ENCODE data around the gene PIK3C2A. TPM values are rescaled to one million over a fixed set of nuclear protein-coding genes. Genes with fewer than 3 reads are reported as not detected.

PIK3C2A gene
- polyA plus RNA-seq, 1 of the 3 experiments (the other 2 are of a cell fraction), result 9.3 TPM

DNA sequence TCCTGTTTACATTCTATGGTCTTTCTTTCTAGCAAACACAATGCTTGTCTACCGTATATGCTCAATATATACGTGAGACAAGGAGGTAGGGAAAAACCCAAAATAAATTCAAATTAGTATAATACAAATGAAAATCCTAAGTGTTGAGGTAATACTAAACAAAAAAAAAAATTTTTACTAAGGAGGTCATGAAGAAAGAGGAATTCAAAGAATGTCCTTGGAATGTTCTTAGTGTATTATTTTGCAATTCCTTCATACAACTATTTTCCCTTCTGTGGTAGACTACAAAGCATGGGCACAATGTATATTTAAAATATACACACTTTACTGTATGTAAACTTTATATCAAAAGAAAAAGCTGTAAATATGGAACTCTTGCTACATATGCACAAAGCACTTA, 36.4 kb downstream of the PIK3C2A start:
- peak; percentile 70; the same call in 1 of the 2 replicates for TF ChIP-seq TEAD4 (IDR thresholded peaks at IDR 0.05; ENCODE audit: borderline replicate concordance, insufficient read depth)
- TF ChIP-seq RAD21 (IDR thresholded peaks at IDR 0.05; ENCODE audit: low read length), result no peak
- ChIA-PET POLR2A (no interaction called here), CTCF (no interaction called here)
- H3F3A ChIP-seq (replicated peaks; ENCODE audit: insufficient read depth), result peaks cover 3% of the 10 kb centered on the region
- H2AFZ ChIP-seq (ENCODE audit: low read depth), result no peak overlapping the region
- no peaks in the 10 kb centered on the region for H3K9me2 ChIP-seq
- H3K4me1 ChIP-seq (ENCODE audit: control insufficient read depth in 1 of 2, insufficient read depth in 2 of 2, low read depth in 1 of 2, low read length in 1 of 2), result no peaks in the 10 kb centered on the region; a peak in 1 of 4 replicates
- peaks cover 15 to 20% of the 10 kb centered on the region in 2 experiments for H3K36me3 ChIP-seq (replicated peaks in 1 of 2; ENCODE audit: control insufficient read depth in 1 of 2, insufficient read depth in 2 of 2, low read length in 1 of 2)
- no peak overlapping the region for H3K4me2 ChIP-seq
- WGBS (ENCODE audit: low lambda C conversion rate), result 91% methylated on average over 2 of the region's 2 CpGs
- no peaks in the 10 kb centered on the region for H4K20me1 ChIP-seq (ENCODE audit: insufficient read depth)
- no peak overlapping the region for H3K4me3 ChIP-seq (ENCODE audit: low read depth in 2 of 2, low read length in 1 of 2)
- no peaks in the 10 kb centered on the region for H3K9me3 ChIP-seq
- H3K27ac ChIP-seq (ENCODE audit: low read depth in 2 of 2, low read length in 1 of 2), result no peak overlapping the region
- H3K9ac ChIP-seq, result no peak overlapping the region
- DNase-seq, result no peak
- no peaks in the 10 kb centered on the region for H3K27me3 ChIP-seq (ENCODE audit: insufficient read depth)
- peaks cover 88% of the 10 kb centered on the region for H3K79me2 ChIP-seq (ENCODE audit: insufficient read depth)

DNA sequence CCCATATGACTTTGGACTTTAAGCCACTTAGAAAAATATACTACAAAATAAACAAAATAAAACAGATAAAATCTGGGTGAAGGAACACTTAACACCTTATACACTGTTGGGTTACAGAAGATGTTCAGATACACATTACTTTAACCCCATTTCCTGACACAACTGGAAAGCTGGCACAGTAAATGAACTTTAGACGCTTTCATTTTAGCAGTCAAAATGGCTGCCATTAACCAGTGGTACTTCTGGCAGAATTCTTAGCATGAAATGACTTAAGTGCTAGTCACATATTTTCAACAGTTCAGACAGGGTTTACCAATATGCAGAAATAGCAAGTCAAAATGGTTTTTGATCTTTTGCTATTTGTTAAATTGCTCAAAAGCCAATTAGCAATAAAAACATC, 37.9 kb downstream of the PIK3C2A start:
- Histone ChIP-seq H3K4me1 (ENCODE audit: control insufficient read depth in 1 of 2, insufficient read depth in 2 of 2, low read depth in 1 of 2, low read length in 1 of 2) (no peaks in the 10 kb centered on the region; a peak in 1 of 4 replicates), H4K20me1 (ENCODE audit: insufficient read depth) (no peaks in the 10 kb centered on the region), H3K9me2 (no peaks in the 10 kb centered on the region), H3K4me3 (ENCODE audit: low read depth in 2 of 2, low read length in 1 of 2) (no peak overlapping the region), H3F3A (replicated peaks; ENCODE audit: insufficient read depth) (peaks cover 3% of the 10 kb centered on the region), H3K27ac (ENCODE audit: low read depth in 2 of 2, low read length in 1 of 2) (no peak overlapping the region), H3K36me3 (replicated peaks in 1 of 2; ENCODE audit: control insufficient read depth in 1 of 2, insufficient read depth in 2 of 2, low read length in 1 of 2) (peaks cover 15 to 20% of the 10 kb centered on the region in 2 experiments), H3K4me2 (no peak overlapping the region), H3K9ac (no peak overlapping the region), H2AFZ (ENCODE audit: low read depth) (no peak overlapping the region), H3K79me2 (ENCODE audit: insufficient read depth) (peaks cover 78% of the 10 kb centered on the region), H3K9me3 (no peaks in the 10 kb centered on the region), H3K27me3 (ENCODE audit: insufficient read depth) (no peaks in the 10 kb centered on the region)
- WGBS (ENCODE audit: low lambda C conversion rate), result 87% methylated on average over 1 of the region's 1 CpG
- ChIA-PET CTCF (interaction anchor here (0.7 to 1.3 kb wide), 2 partner anchors 17 to 64 kb away, joined by 3 read pairs; no protein-coding TSS in a partner anchor), POLR2A (no interaction called here)
- TF ChIP-seq RFX5 (IDR thresholded peaks at IDR 0.05; ENCODE audit: low read length), result no peak
- TF ChIP-seq, protein P1, sequence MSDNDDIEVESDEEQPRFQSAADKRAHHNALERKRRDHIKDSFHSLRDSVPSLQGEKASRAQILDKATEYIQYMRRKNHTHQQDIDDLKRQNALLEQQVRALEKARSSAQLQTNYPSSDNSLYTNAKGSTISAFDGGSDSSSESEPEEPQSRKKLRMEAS (IDR thresholded peaks at IDR 0.05; ENCODE audit: low read depth), result no peak
- TF ChIP-seq, protein P2, sequence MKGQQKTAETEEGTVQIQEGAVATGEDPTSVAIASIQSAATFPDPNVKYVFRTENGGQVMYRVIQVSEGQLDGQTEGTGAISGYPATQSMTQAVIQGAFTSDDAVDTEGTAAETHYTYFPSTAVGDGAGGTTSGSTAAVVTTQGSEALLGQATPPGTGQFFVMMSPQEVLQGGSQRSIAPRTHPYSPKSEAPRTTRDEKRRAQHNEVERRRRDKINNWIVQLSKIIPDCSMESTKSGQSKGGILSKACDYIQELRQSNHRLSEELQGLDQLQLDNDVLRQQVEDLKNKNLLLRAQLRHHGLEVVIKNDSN (IDR thresholded peaks at IDR 0.05; ENCODE audit: borderline replicate concordance, low read depth), result no peak
- no peak for TF ChIP-seq TEAD4 (IDR thresholded peaks at IDR 0.05; ENCODE audit: borderline replicate concordance, insufficient read depth)
- TF ChIP-seq JUND (IDR thresholded peaks at IDR 0.05), result no peak
- TF ChIP-seq TAF1 (IDR thresholded peaks at IDR 0.05; ENCODE audit: borderline replicate concordance, low read depth, low read length), result no peak
- TF ChIP-seq RCOR1 (IDR thresholded peaks at IDR 0.05; ENCODE audit: low read length), result no peak
- TF ChIP-seq, protein P3, sequence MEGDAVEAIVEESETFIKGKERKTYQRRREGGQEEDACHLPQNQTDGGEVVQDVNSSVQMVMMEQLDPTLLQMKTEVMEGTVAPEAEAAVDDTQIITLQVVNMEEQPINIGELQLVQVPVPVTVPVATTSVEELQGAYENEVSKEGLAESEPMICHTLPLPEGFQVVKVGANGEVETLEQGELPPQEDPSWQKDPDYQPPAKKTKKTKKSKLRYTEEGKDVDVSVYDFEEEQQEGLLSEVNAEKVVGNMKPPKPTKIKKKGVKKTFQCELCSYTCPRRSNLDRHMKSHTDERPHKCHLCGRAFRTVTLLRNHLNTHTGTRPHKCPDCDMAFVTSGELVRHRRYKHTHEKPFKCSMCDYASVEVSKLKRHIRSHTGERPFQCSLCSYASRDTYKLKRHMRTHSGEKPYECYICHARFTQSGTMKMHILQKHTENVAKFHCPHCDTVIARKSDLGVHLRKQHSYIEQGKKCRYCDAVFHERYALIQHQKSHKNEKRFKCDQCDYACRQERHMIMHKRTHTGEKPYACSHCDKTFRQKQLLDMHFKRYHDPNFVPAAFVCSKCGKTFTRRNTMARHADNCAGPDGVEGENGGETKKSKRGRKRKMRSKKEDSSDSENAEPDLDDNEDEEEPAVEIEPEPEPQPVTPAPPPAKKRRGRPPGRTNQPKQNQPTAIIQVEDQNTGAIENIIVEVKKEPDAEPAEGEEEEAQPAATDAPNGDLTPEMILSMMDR (IDR thresholded peaks at IDR 0.05), result no peak
- no peak for TF ChIP-seq POLR2AphosphoS5 (IDR thresholded peaks at IDR 0.05; ENCODE audit: low read depth, low read length)
- TF ChIP-seq GATA2 (CRISPR knock-in tag; IDR thresholded peaks at IDR 0.05), result no peak
- no peak for TF ChIP-seq EP300 (IDR thresholded peaks at IDR 0.05; ENCODE audit: borderline replicate concordance in 1 of 2, low read depth in 1 of 2, low read length in 1 of 2)
- TF ChIP-seq, protein P4, sequence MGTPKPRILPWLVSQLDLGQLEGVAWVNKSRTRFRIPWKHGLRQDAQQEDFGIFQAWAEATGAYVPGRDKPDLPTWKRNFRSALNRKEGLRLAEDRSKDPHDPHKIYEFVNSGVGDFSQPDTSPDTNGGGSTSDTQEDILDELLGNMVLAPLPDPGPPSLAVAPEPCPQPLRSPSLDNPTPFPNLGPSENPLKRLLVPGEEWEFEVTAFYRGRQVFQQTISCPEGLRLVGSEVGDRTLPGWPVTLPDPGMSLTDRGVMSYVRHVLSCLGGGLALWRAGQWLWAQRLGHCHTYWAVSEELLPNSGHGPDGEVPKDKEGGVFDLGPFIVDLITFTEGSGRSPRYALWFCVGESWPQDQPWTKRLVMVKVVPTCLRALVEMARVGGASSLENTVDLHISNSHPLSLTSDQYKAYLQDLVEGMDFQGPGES (IDR thresholded peaks at IDR 0.05; ENCODE audit: low read depth, low read length), result no peak
- DNase-seq, result no peak
